22Rv1 (cell line): ENCODE results near the gene ATP12A.

Source experiments
- H3K27ac ChIP-seq: fragments of 450-650 bp; 2 replicates; pipeline ENCODE4 v1.5.1; 2017
- CTCF ChIP-seq: fragments of 450-650 bp; IDR thresholded peaks from 2 replicates; pipeline ENCODE4 v1.5.1; 2017; ENCODE audit warnings: mild to moderate bottlenecking
- ZFX ChIP-seq: fragments of 450-650 bp; IDR thresholded peaks from 2 replicates; pipeline ENCODE4 v1.6.1; 2017; ENCODE audit warnings: antibody characterized with exemption, borderline replicate concordance

Gene ATP12A

GRCh38 chr13:24640752-24641151 lies 39.5 kb upstream of the ATP12A start:
- TF ChIP-seq CTCF (no peak), ZFX (no peak)
- H3K27ac ChIP-seq, result no peak overlapping the region

GRCh38 chr13:24642219-24642618 lies 38.0 kb upstream of the ATP12A start:
- no peak overlapping the region for H3K27ac ChIP-seq
- TF ChIP-seq CTCF (no peak), ZFX (no peak)

- TF ChIP-seq ZFX (no peak), CTCF (no peak)
- no peak overlapping the region for H3K27ac ChIP-seq
These were observed 36.2 kb upstream of the ATP12A start for GRCh38 chr13:24644036-24644435.

- TF ChIP-seq CTCF (no peak), ZFX (no peak)
These were observed 31.9 kb upstream of the ATP12A start for GRCh38 chr13:24648271-24648670.

GRCh38 chr13:24648983-24649687 lies 31.1 kb upstream of the ATP12A start:
- no peak overlapping the region for H3K27ac ChIP-seq
- no peak for TF ChIP-seq ZFX
- TF ChIP-seq CTCF, result no peak

More at GRCh38 chr13:24648271-24648670, 31.9 kb upstream of the ATP12A start:
- H3K27ac ChIP-seq, result no peak overlapping the region

- TF ChIP-seq CTCF, result no peak
- no peak for TF ChIP-seq ZFX
- no peak overlapping the region for H3K27ac ChIP-seq
These were observed 30.5 kb upstream of the ATP12A start for GRCh38 chr13:24649688-24650043.

- no peak overlapping the region for H3K27ac ChIP-seq
- TF ChIP-seq CTCF (no peak), ZFX (no peak)
These were observed 30.0 kb upstream of the ATP12A start for GRCh38 chr13:24650161-24650560.
